ENCODE data around the gene SLC6A3.
"Not testable (repeated sequence)": the region's sequence is repeated elsewhere in the genome, so short reads cannot be mapped to it uniquely, and the experiment has no call there.

SLC6A3 gene

DNA sequence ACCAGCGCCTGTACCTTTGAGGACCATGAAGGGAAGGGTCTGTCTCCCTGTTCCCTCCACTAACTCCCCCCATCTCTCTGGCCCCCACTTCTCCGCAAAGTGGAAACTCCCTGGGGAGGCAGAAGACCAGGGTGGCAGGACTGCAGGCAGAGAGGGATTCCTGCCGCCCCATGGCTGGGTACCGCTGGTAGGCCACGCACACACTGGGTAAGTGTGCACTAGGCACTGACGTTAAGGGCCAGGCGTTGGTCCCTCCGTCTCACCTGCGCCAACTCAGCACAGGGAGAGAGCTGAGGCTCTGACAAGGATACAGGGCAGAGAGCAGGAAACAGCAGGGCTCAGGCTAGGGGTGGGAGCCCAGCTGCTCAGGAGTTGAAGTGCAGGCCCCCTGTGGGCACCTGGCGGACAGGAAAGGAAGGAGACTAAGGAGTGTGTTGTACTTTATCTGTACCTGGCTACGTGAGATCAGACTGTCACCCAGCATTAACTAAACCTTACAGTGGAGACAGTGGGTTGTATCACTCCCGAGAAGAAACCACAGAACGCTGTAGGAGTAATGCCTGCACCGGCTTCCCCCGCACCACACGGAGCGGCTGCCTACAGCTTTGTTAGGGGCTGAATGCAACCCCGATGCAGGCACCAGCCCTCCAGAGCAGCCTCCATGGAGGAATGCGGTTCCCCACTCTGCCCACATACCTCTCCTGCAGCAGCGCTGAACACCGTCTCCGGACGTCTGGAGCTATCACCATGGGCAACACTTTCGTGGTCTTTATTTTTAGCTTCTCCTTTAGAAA, 66.2 kb downstream of the SLC6A3 start:
- H3K27ac ChIP-seq (ENCODE audit: low read length), result no peak overlapping the region
- DNase-seq (ENCODE audit: low read depth, low spot score), result no peak

DNA sequence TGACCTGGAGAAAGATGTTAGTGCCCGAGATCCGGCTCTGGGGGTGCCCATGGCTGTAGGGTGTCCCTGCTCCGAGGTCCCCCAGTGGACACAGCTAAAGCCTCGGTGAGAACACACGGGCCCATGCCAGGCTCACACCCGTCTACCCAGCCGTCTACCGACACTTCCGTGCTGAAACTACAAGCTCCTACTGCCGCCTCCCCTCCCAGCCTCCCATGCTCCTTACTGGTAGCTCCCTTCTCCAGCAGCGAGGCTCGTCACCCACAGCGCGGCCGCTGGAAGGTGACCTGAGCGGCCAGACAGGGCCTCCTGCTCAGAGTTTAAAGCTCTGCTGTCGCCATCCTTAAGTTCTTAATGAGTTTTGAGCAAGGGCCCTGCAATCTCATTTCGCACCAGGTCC, 67.1 kb downstream of the SLC6A3 start:
- WGBS (ENCODE audit: insufficient coverage, insufficient read length), result no CpG with 5 or more reads among the region's 18 CpGs
- Histone ChIP-seq H3K27me3 (ENCODE audit: control insufficient read depth, insufficient read depth, low read length) (no peaks in the 10 kb centered on the region), H3K4me3 (ENCODE audit: low read length) (no peak overlapping the region), H3K9me3 (ENCODE audit: control insufficient read depth, insufficient read depth, low read length) (no peaks in the 10 kb centered on the region), H3K4me1 (ENCODE audit: control insufficient read depth, insufficient read depth, low read length) (no peaks in the 10 kb centered on the region), H3K36me3 (ENCODE audit: control insufficient read depth, insufficient read depth, low read length) (no peaks in the 10 kb centered on the region), H3K27ac (ENCODE audit: low read length) (no peak overlapping the region)
- DNase-seq (ENCODE audit: low read depth, low spot score), result no peak

More for the DNA sequence above, 66.2 kb downstream of the SLC6A3 start:
- no peak overlapping the region for H3K4me3 ChIP-seq (ENCODE audit: low read length)
- no peaks in the 10 kb centered on the region for H3K9me3 ChIP-seq (ENCODE audit: control insufficient read depth, insufficient read depth, low read length)
- H3K27me3 ChIP-seq (ENCODE audit: control insufficient read depth, insufficient read depth, low read length), result no peaks in the 10 kb centered on the region
- no peaks in the 10 kb centered on the region for H3K4me1 ChIP-seq (ENCODE audit: control insufficient read depth, insufficient read depth, low read length)
- WGBS (ENCODE audit: insufficient coverage, insufficient read length), result no CpG with 5 or more reads among the region's 24 CpGs
- H3K36me3 ChIP-seq (ENCODE audit: control insufficient read depth, insufficient read depth, low read length), result no peaks in the 10 kb centered on the region

DNA sequence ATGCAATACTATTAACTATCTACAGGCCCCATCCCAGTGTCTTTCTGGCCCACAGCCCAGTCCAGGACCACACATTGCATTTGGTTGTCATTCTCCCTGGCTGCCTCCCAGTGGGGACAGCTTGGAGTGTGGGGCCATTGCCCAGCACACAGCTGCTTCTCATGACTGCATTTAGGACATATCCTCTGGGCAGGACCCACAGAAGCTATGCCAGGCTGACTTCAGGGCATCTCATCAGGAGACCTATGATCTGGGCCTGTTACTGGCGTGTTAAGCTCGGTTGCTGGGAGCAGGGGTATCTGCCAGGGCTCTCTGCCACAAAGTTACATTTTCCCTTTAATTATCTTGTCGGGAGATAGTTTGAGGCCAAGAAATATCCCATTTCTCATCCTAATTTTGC, 68.3 kb downstream of the SLC6A3 start:
- no peak overlapping the region for H3K4me3 ChIP-seq (ENCODE audit: low read length)
- no peaks in the 10 kb centered on the region for H3K27me3 ChIP-seq (ENCODE audit: control insufficient read depth, insufficient read depth, low read length)
- H3K27ac ChIP-seq (ENCODE audit: low read length), result no peak overlapping the region
- no peaks in the 10 kb centered on the region for H3K36me3 ChIP-seq (ENCODE audit: control insufficient read depth, insufficient read depth, low read length)
- WGBS (ENCODE audit: insufficient coverage, insufficient read length), result no CpG with 5 or more reads among the region's 3 CpGs
- DNase-seq (ENCODE audit: low read depth, low spot score), result no peak
- H3K4me1 ChIP-seq (ENCODE audit: control insufficient read depth, insufficient read depth, low read length), result no peaks in the 10 kb centered on the region
- H3K9me3 ChIP-seq (ENCODE audit: control insufficient read depth, insufficient read depth, low read length), result no peaks in the 10 kb centered on the region

- no peaks in the 10 kb centered on the region for H3K9me3 ChIP-seq (ENCODE audit: control insufficient read depth, insufficient read depth, low read length)
- no peak for DNase-seq (ENCODE audit: low read depth, low spot score)
- WGBS (ENCODE audit: insufficient coverage, insufficient read length), result no CpG with 5 or more reads among the region's 23 CpGs
- no peaks in the 10 kb centered on the region for H3K4me1 ChIP-seq (ENCODE audit: control insufficient read depth, insufficient read depth, low read length)
- no peaks in the 10 kb centered on the region for H3K36me3 ChIP-seq (ENCODE audit: control insufficient read depth, insufficient read depth, low read length)
- no peak overlapping the region for H3K27ac ChIP-seq (ENCODE audit: low read length)
- no peak overlapping the region for H3K4me3 ChIP-seq (ENCODE audit: low read length)
- H3K27me3 ChIP-seq (ENCODE audit: control insufficient read depth, insufficient read depth, low read length), result no peaks in the 10 kb centered on the region
These were observed 69.1 kb downstream of the SLC6A3 start for GRCh38 chr5:1375871-1376810.

GRCh38 chr5:1374679-1375055, 70.6 kb downstream of the SLC6A3 start:
- Histone ChIP-seq H3K27me3 (ENCODE audit: control insufficient read depth, insufficient read depth, low read length) (no peaks in the 10 kb centered on the region), H3K36me3 (ENCODE audit: control insufficient read depth, insufficient read depth, low read length) (no peaks in the 10 kb centered on the region), H3K27ac (ENCODE audit: low read length) (no peak overlapping the region), H3K9me3 (ENCODE audit: control insufficient read depth, insufficient read depth, low read length) (no peaks in the 10 kb centered on the region), H3K4me3 (ENCODE audit: low read length) (no peak overlapping the region), H3K4me1 (ENCODE audit: control insufficient read depth, insufficient read depth, low read length) (no peaks in the 10 kb centered on the region)
- no CpG with 5 or more reads among the region's 6 CpGs for WGBS (ENCODE audit: insufficient coverage, insufficient read length)
- no peak for DNase-seq (ENCODE audit: low read depth, low spot score)

DNA sequence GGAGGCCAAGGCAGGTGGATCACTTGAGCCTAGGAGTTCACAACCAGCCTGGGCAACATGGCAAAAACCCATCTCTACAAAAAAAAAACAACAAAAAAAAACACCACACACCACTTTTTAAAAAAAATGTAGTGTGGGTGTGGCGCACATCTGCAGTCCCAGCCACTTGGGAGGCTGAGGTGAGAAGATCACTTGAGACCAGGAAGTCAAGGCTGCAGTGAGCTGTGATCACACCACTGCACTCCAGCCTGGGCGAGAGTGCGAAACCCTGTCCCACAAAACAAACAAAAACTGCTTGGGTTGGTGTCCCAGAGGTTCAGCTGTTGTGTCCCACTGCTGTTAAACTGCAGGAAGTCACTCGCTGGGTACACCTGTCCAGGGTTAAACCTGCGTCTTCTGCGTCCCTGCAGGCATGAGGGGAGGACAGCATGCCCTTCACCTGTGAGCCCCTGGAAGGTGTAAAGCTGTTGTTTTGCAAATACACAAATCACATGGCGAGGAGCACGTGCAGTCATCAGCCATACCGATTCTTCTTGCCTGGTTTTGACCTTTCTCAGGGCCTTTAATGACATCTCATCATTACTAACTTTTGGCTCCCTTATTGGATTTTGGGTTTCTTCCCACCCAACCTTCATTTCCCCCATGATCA, 71.1 kb downstream of the SLC6A3 start:
- Histone ChIP-seq H3K4me1 (ENCODE audit: control insufficient read depth, insufficient read depth, low read length) (no peaks in the 10 kb centered on the region), H3K27ac (ENCODE audit: low read length) (no peak overlapping the region), H3K9me3 (ENCODE audit: control insufficient read depth, insufficient read depth, low read length) (no peaks in the 10 kb centered on the region), H3K36me3 (ENCODE audit: control insufficient read depth, insufficient read depth, low read length) (no peaks in the 10 kb centered on the region), H3K4me3 (ENCODE audit: low read length) (no peak overlapping the region), H3K27me3 (ENCODE audit: control insufficient read depth, insufficient read depth, low read length) (no peaks in the 10 kb centered on the region)
- WGBS (ENCODE audit: insufficient coverage, insufficient read length), result no CpG with 5 or more reads among the region's 9 CpGs
- DNase-seq (ENCODE audit: low read depth, low spot score), result no peak

- H3K9me3 ChIP-seq (ENCODE audit: control insufficient read depth, insufficient read depth, low read length); H3K4me1 ChIP-seq (ENCODE audit: control insufficient read depth, insufficient read depth, low read length); H3K27ac ChIP-seq (ENCODE audit: low read length); DNase-seq (ENCODE audit: low read depth, low spot score); H3K36me3 ChIP-seq (ENCODE audit: control insufficient read depth, insufficient read depth, low read length); H3K4me3 ChIP-seq (ENCODE audit: low read length); H3K27me3 ChIP-seq (ENCODE audit: control insufficient read depth, insufficient read depth, low read length): not testable (repeated sequence)
- WGBS (ENCODE audit: insufficient coverage, insufficient read length), result no CpG with 5 or more reads among the region's 4 CpGs
These were observed 73.3 kb downstream of the SLC6A3 start for GRCh38 chr5:1371972-1372342.

- whole genome bisulfite sequencing (ENCODE audit: insufficient coverage, insufficient read length), result no CpG with 5 or more reads among the region's 13 CpGs
- Histone ChIP-seq H3K36me3 (ENCODE audit: control insufficient read depth, insufficient read depth, low read length) (no peaks in the 10 kb centered on the region), H3K4me3 (ENCODE audit: low read length) (no peak overlapping the region), H3K27me3 (ENCODE audit: control insufficient read depth, insufficient read depth, low read length) (no peaks in the 10 kb centered on the region), H3K27ac (ENCODE audit: low read length) (no peak overlapping the region), H3K9me3 (ENCODE audit: control insufficient read depth, insufficient read depth, low read length) (no peaks in the 10 kb centered on the region), H3K4me1 (ENCODE audit: control insufficient read depth, insufficient read depth, low read length) (no peaks in the 10 kb centered on the region)
- no peak for DNase-seq (ENCODE audit: low read depth, low spot score)
These were observed 73.8 kb downstream of the SLC6A3 start for GRCh38 chr5:1371218-1371971.

GRCh38 chr5:1370006-1370405, 75.2 kb downstream of the SLC6A3 start:
- no peaks in the 10 kb centered on the region for H3K36me3 ChIP-seq (ENCODE audit: control insufficient read depth, insufficient read depth, low read length)
- H3K4me3 ChIP-seq (ENCODE audit: low read length), result no peak overlapping the region
- no peaks in the 10 kb centered on the region for H3K9me3 ChIP-seq (ENCODE audit: control insufficient read depth, insufficient read depth, low read length)
- no peaks in the 10 kb centered on the region for H3K27me3 ChIP-seq (ENCODE audit: control insufficient read depth, insufficient read depth, low read length)
- H3K27ac ChIP-seq (ENCODE audit: low read length), result no peak overlapping the region
- no peaks in the 10 kb centered on the region for H3K4me1 ChIP-seq (ENCODE audit: control insufficient read depth, insufficient read depth, low read length)
- WGBS (ENCODE audit: insufficient coverage, insufficient read length), result no CpG with 5 or more reads among the region's 7 CpGs
- DNase-seq (ENCODE audit: low read depth, low spot score), result no peak

DNA sequence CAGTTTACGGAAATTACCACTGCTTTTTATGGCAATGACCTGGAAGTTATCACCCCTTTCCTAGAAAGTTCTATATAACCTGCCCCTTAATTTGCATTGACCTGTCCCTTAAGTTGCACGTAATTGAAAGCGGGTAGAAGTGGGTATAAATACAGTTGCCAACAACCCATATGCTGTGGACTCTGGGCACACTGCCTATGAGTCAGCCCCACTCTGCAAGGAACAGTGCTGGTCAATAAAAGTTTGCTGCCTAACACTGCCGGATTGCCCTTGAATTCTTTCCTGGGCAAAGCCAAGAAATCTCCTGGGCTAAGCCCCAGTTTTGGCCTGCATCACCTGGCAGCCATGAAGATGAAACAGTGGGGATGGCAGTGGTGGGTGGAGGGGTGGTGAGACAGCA, 76.5 kb downstream of the SLC6A3 start:
- Histone ChIP-seq H3K9me3 (ENCODE audit: control insufficient read depth, insufficient read depth, low read length) (no peaks in the 10 kb centered on the region), H3K36me3 (ENCODE audit: control insufficient read depth, insufficient read depth, low read length) (no peaks in the 10 kb centered on the region), H3K27me3 (ENCODE audit: control insufficient read depth, insufficient read depth, low read length) (no peaks in the 10 kb centered on the region), H3K4me1 (ENCODE audit: control insufficient read depth, insufficient read depth, low read length) (no peaks in the 10 kb centered on the region), H3K27ac (ENCODE audit: low read length) (no peak overlapping the region), H3K4me3 (ENCODE audit: low read length) (no peak overlapping the region)
- WGBS (ENCODE audit: insufficient coverage, insufficient read length), result no CpG with 5 or more reads among the region's 4 CpGs
- no peak for DNase-seq (ENCODE audit: low read depth, low spot score)
